A549 (cell line): Measurements from ENCODE around the gene PIK3C3. TPM values are rescaled to one million over a fixed set of nuclear protein-coding genes. Genes with fewer than 3 reads are reported as not detected.

ENCODE experiments used
- ATAC-seq, 2 experiments: fragments of 200-7000 bp in 1 of 2; fragments of >200 bp in 1 of 2; cut with Nextera tagmentation in 1 of 2; cut with Tn5 transposase in 1 of 2; 3 replicates each; pipeline versions ENCODE4 v1.8.0 to v1.9.1; 2018 to 2020; ENCODE audit warnings: mild to moderate bottlenecking in 1 of 2, moderate library complexity in 1 of 2
- CTCF ChIA-PET: fragments of 300-600 bp; sonication (Branson Sonifier 250); formaldehyde crosslinking; extraction: SDS; loops from one replicate; lab custom pipeline; 2021; ENCODE audit warnings: antibody characterized with exemption, inconsistent platforms; lab: Yijun Ruan, JAX
- POLR2A ChIA-PET: fragments of 350-600 bp; formaldehyde crosslinking; extraction: SDS; loops from one replicate; lab custom pipeline; 2021; ENCODE audit warnings: antibody characterized with exemption, inconsistent platforms; lab: Yijun Ruan, JAX
- DNase-seq, 2 experiments: peaks; one replicate each; pipeline versions ENCODE4 v3.0.0 to v3.0.0-alpha.2; 2011 to 2016; ENCODE audit warnings: low read depth in 1 of 2, low spot score in 1 of 2
- FAIRE-seq: peaks from 2 replicates; lab custom pipeline; 2011; peaks lifted over from hg19 to GRCh38; lab: Jason Lieb, UNC
- H3K27ac ChIP-seq, 2 experiments: fragments of >200 bp; sonication (Bioruptor Twin); formaldehyde crosslinking; 3 replicates each; pipeline ENCODE4 v1.5.1; 2016 to 2017
- H3K4me1 ChIP-seq: fragments of >200 bp; sonication (Bioruptor Twin); formaldehyde crosslinking; 3 replicates; pipeline ENCODE4 v1.6.1; 2016
- H3K4me2 ChIP-seq: fragments of >200 bp; sonication (Bioruptor Twin); formaldehyde crosslinking; 3 replicates; pipeline ENCODE4 v1.6.1; 2016
- H3K4me3 ChIP-seq: fragments of >200 bp; sonication (Bioruptor Twin); formaldehyde crosslinking; 3 replicates; pipeline ENCODE4 v1.5.1; 2016
- H3K9me3 ChIP-seq: fragments of >200 bp; sonication (Bioruptor Twin); formaldehyde crosslinking; 3 replicates; pipeline ENCODE4 v1.6.1; 2016
- CBX2 ChIP-seq: fragments of 200-600 bp; sonication (generic); IDR thresholded peaks from 2 replicates; pipeline ENCODE4 v1.6.1; 2016; ENCODE audit warnings: low read depth, mild to moderate bottlenecking, borderline replicate concordance
- CEBPB ChIP-seq, 2 experiments: fragments of >200 bp in 1 of 2; sonication (Bioruptor Twin) in 1 of 2; formaldehyde crosslinking in 1 of 2; IDR thresholded peaks; 2 replicates each; pipeline ENCODE4 v1.6.1; 2012 to 2016
- CHD2 ChIP-seq: fragments of 150-350 bp; IDR thresholded peaks from 2 replicates; pipeline ENCODE4 v1.6.1; 2014; ENCODE audit warnings: low read length; ENCODE audit not compliant: partially characterized antibody
- E2F6 ChIP-seq: IDR thresholded peaks from 2 replicates; pipeline ENCODE4 v1.6.1; 2012; ENCODE audit warnings: low read depth, borderline replicate concordance
- EHMT2 ChIP-seq: fragments of 200-600 bp; sonication (generic); IDR thresholded peaks from 2 replicates; pipeline ENCODE4 v1.6.1; 2016; ENCODE audit warnings: antibody characterized with exemption, low read depth, mild to moderate bottlenecking, moderate library complexity
- EP300 ChIP-seq, 2 experiments: fragments of >200 bp; sonication (Bioruptor Twin); formaldehyde crosslinking; IDR thresholded peaks; 2 replicates in 1 of 2; 3 replicates in 1 of 2; pipeline ENCODE4 v1.6.1; 2016 to 2017
- ESRRA ChIP-seq: fragments of 150-350 bp; IDR thresholded peaks from 2 replicates; pipeline ENCODE4 v1.6.1; 2014; ENCODE audit warnings: mild to moderate bottlenecking, low read length, borderline replicate concordance
- FOSB ChIP-seq: fragments of 250-450 bp; sonication (Bioruptor Pico); IDR thresholded peaks from 2 replicates; pipeline ENCODE4 v1.5.0; 2020; ENCODE audit warnings: mild to moderate bottlenecking, moderate library complexity
- GATA3 ChIP-seq: IDR thresholded peaks from 2 replicates; pipeline ENCODE4 v1.6.1; 2012; ENCODE audit warnings: borderline replicate concordance
- HDAC2 ChIP-seq: fragments of 200-600 bp; sonication (generic); IDR thresholded peaks from 2 replicates; pipeline ENCODE4 v1.6.1; 2016
- HES2 ChIP-seq: fragments of >200 bp; sonication (Bioruptor Twin); formaldehyde crosslinking; IDR thresholded peaks from 2 replicates; pipeline ENCODE4 v1.6.1; 2016
- JUN ChIP-seq, 2 experiments: fragments of >200 bp; sonication (Bioruptor Twin); formaldehyde crosslinking; IDR thresholded peaks; 2 replicates in 1 of 2; 3 replicates in 1 of 2; pipeline ENCODE4 v1.6.1; 2016 to 2017
- MAFK ChIP-seq: fragments of 450-650 bp; IDR thresholded peaks from 2 replicates; pipeline ENCODE4 v1.6.1; 2014; ENCODE audit not compliant: partially characterized antibody
- NFE2L2 ChIP-seq: fragments of 150-350 bp; conservative IDR thresholded peaks from 2 replicates; pipeline ENCODE4 v1.6.1; 2014; ENCODE audit warnings: low read length
- NPAS2 ChIP-seq: fragments of 250-450 bp; sonication (Bioruptor Pico); IDR thresholded peaks from 2 replicates; pipeline ENCODE4 v1.8.0; 2022; ENCODE audit warnings: mild to moderate bottlenecking, moderate library complexity, borderline replicate concordance
- POLR2A ChIP-seq: IDR thresholded peaks from 2 replicates; pipeline ENCODE4 v1.6.1; 2012; ENCODE audit warnings: mild to moderate bottlenecking, low read length
- POLR2AphosphoS2 ChIP-seq: conservative IDR thresholded peaks from 2 replicates; pipeline ENCODE4 v1.6.1; 2012; ENCODE audit warnings: low read length, improper control_type of control experiment, inconsistent platforms
- RARB ChIP-seq: fragments of 250-450 bp; sonication (Bioruptor Pico); IDR thresholded peaks from 2 replicates; pipeline ENCODE4 v1.8.0; 2021; ENCODE audit warnings: mild to moderate bottlenecking, moderate library complexity
- RCOR1 ChIP-seq: fragments of 150-350 bp; IDR thresholded peaks from 2 replicates; pipeline ENCODE4 v1.6.1; 2014; ENCODE audit warnings: antibody characterized with exemption, low read length, low read depth
- SMC3 ChIP-seq: fragments of >200 bp; sonication (Bioruptor Twin); formaldehyde crosslinking; IDR thresholded peaks from 3 replicates; pipeline ENCODE4 v1.6.1; 2018; ENCODE audit warnings: inconsistent platforms
- TFCP2L1 ChIP-seq: fragments of 250-450 bp; sonication (Bioruptor Pico); IDR thresholded peaks from 2 replicates; pipeline ENCODE4 v1.5.0; 2021; ENCODE audit warnings: mild to moderate bottlenecking
- ZC3H11A ChIP-seq: fragments of 450-650 bp; IDR thresholded peaks from 2 replicates; pipeline ENCODE4 v1.6.1; 2014; ENCODE audit warnings: antibody characterized with exemption, mild to moderate bottlenecking
- WGBS: methylation state at CpG from one replicate; pipeline ENCODE4 v1.1.6; 2017; ENCODE audit errors: missing lambda C conversion rate; 5-methylcytosine and 5-hydroxymethylcytosine counted together
- polyA plus RNA-seq, 4 experiments: library from polyadenylated mRNA; depleted of rRNA in 3 of 4; stranded (reverse); fragments of >200 nt; fragmentation: RNase III in 1 of 4; extraction: RNeasy Plus Mini Kit Qiagen cat#74134 plus additional on column Dnase treatment in 1 of 4; gene quantifications; 2 replicates in 3 of 4; 3 replicates in 1 of 4; pipeline ENCODE4 v1.2.3, GENCODE V29; 2011 to 2017
- TF ChIP-seq, protein P1 (sequence below): fragments of 200-600 bp; sonication (generic); IDR thresholded peaks from 2 replicates; pipeline ENCODE4 v1.6.1; 2016; ENCODE audit warnings: antibody characterized with exemption, mild to moderate bottlenecking, moderate library complexity

Gene PIK3C3
- polyA plus RNA-seq, 2 of the 4 experiments (the other 2 are of a cell fraction), result 18.6 to 36.0 TPM

GRCh38 chr18:41965634-41966255, 10.7 kb downstream of the PIK3C3 start:
- H3K4me1 ChIP-seq, result no peaks in the 10 kb centered on the region

GRCh38 chr18:41966943-41967342, 11.9 kb downstream of the PIK3C3 start:
- no peaks in the 10 kb centered on the region for H3K4me1 ChIP-seq
- DNase-seq (no peak), ATAC-seq (no peak)
- CTCF ChIA-PET, result no interaction called here
- H3K4me2 ChIP-seq, result no peak overlapping the region
- POLR2A ChIA-PET, result no interaction called here
- H3K9me3 ChIP-seq, result no peaks in the 10 kb centered on the region
- H3K4me3 ChIP-seq, result no peak overlapping the region
- no peak overlapping the region for H3K27ac ChIP-seq
- WGBS, result 91% methylated on average over 4 of the region's 4 CpGs
- TF ChIP-seq ZC3H11A (no peak), EP300 (IDR thresholded peaks at IDR 0.05) (no peak), RCOR1 (no peak), HES2 (no peak), CEBPB (IDR thresholded peaks at IDR 0.05) (no peak), NPAS2 (no peak), MAFK (no peak), POLR2AphosphoS2 (no peak), CHD2 (no peak), POLR2A (no peak), CBX2 (no peak), EHMT2 (no peak)
- TF ChIP-seq, protein P1, sequence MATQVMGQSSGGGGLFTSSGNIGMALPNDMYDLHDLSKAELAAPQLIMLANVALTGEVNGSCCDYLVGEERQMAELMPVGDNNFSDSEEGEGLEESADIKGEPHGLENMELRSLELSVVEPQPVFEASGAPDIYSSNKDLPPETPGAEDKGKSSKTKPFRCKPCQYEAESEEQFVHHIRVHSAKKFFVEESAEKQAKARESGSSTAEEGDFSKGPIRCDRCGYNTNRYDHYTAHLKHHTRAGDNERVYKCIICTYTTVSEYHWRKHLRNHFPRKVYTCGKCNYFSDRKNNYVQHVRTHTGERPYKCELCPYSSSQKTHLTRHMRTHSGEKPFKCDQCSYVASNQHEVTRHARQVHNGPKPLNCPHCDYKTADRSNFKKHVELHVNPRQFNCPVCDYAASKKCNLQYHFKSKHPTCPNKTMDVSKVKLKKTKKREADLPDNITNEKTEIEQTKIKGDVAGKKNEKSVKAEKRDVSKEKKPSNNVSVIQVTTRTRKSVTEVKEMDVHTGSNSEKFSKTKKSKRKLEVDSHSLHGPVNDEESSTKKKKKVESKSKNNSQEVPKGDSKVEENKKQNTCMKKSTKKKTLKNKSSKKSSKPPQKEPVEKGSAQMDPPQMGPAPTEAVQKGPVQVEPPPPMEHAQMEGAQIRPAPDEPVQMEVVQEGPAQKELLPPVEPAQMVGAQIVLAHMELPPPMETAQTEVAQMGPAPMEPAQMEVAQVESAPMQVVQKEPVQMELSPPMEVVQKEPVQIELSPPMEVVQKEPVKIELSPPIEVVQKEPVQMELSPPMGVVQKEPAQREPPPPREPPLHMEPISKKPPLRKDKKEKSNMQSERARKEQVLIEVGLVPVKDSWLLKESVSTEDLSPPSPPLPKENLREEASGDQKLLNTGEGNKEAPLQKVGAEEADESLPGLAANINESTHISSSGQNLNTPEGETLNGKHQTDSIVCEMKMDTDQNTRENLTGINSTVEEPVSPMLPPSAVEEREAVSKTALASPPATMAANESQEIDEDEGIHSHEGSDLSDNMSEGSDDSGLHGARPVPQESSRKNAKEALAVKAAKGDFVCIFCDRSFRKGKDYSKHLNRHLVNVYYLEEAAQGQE, result no peak
- TF ChIP-seq, all 56 proteins: peak for 0
- FAIRE-seq, result no peak

More at GRCh38 chr18:41965634-41966255, 10.7 kb downstream of the PIK3C3 start:
- H3K9me3 ChIP-seq, result no peaks in the 10 kb centered on the region
- DNase-seq, result no peak
- WGBS, result 92% methylated on average over 6 of the region's 7 CpGs
- ChIA-PET POLR2A (interaction anchor here (0.6 kb wide), 1 partner anchor 13 kb away, joined by 10 read pairs; no protein-coding TSS in a partner anchor), CTCF (no interaction called here)
- no peak for TF ChIP-seq GATA3
- no peak for TF ChIP-seq ESRRA
- no peak for TF ChIP-seq POLR2AphosphoS2
- TF ChIP-seq NFE2L2, result no peak
- TF ChIP-seq NPAS2, result no peak
- TF ChIP-seq HDAC2, result no peak
- no peak for TF ChIP-seq FOSB
- no peak for TF ChIP-seq TFCP2L1 (CRISPR knock-in tag)
- no peak for TF ChIP-seq CBX2
- TF ChIP-seq E2F6, result no peak
- no peak for TF ChIP-seq RARB
- no peak for TF ChIP-seq SMC3
- no peak for TF ChIP-seq JUN (IDR thresholded peaks at IDR 0.05)
- FAIRE-seq, result no peak
- no peak overlapping the region for H3K4me2 ChIP-seq
- H3K27ac ChIP-seq, result no peak overlapping the region
- H3K4me3 ChIP-seq, result no peak overlapping the region
- no peak for ATAC-seq
